IMR-90 (cell line): ENCODE data around the gene ZNRD2. TPM values are rescaled to one million over a fixed set of nuclear protein-coding genes. Genes with fewer than 3 reads are reported as not detected.

Experiments used
- ATAC-seq: fragments of 200-7000 bp; cut with Tn5 transposase; 2 replicates; pipeline ENCODE4 v1.9.1; 2020; ENCODE audit warnings: low read depth, mild to moderate bottlenecking, moderate library complexity
- BruUV-seq: library from RNA; stranded (reverse); fragments of 400-500 nt; replicated peaks from 2 replicates; lab custom pipeline; 2021; lab: Mats Ljungman, UMichigan
- CTCF ChIA-PET: fragments of 300-600 bp; formaldehyde crosslinking; extraction: SDS; loops from one replicate; lab custom pipeline; 2021; ENCODE audit warnings: antibody characterized with exemption; lab: Yijun Ruan, JAX
- POLR2A ChIA-PET: fragments of 300-600 bp; sonication (Branson Sonifier 250); formaldehyde crosslinking; loops from one replicate; lab custom pipeline; 2022; ENCODE audit warnings: antibody characterized with exemption; ENCODE audit not compliant: unreplicated experiment; lab: Charles Lee
- DNase-seq: peaks from one replicate; pipeline ENCODE4 v3.0.0; 2013
- H2AFZ ChIP-seq: replicated peaks from 2 replicates; pipeline ENCODE3; 2013; ENCODE audit warnings: low read length, mild to moderate bottlenecking; ENCODE audit not compliant: poor library complexity
- H2AK5ac ChIP-seq: 2 replicates; pipeline ENCODE4 v1.6.1; 2013; ENCODE audit warnings: low read depth, low read length, inconsistent platforms
- H2AK9ac ChIP-seq: replicated peaks from 2 replicates; pipeline ENCODE3; 2013; ENCODE audit warnings: mild to moderate bottlenecking, low read depth, low read length, moderate library complexity; ENCODE audit not compliant: poor library complexity
- H2BK120ac ChIP-seq: 2 replicates; pipeline ENCODE4 v1.6.1; 2013; ENCODE audit warnings: low read depth, low read length, inconsistent platforms
- H2BK15ac ChIP-seq: 3 replicates; pipeline ENCODE4 v1.6.1; 2013; ENCODE audit warnings: low read depth, low read length, inconsistent platforms
- H2BK20ac ChIP-seq: 2 replicates; pipeline ENCODE4 v1.6.1; 2013; ENCODE audit warnings: low read depth, mild to moderate bottlenecking, inconsistent platforms, low read length, moderate library complexity
- H2BK5ac ChIP-seq: 2 replicates; pipeline ENCODE4 v1.6.1; 2013; ENCODE audit warnings: mild to moderate bottlenecking, low read depth, low read length, inconsistent platforms; ENCODE audit not compliant: poor library complexity, severe bottlenecking
- H3K14ac ChIP-seq: replicated peaks from 2 replicates; pipeline ENCODE4 v1.6.1; 2013; ENCODE audit warnings: low read depth, low read length, inconsistent platforms
- H3K18ac ChIP-seq: 2 replicates; pipeline ENCODE4 v1.6.1; 2013; ENCODE audit warnings: low read depth, low read length, control low read depth
- H3K23ac ChIP-seq: 2 replicates; pipeline ENCODE4 v1.6.1; 2013; ENCODE audit warnings: low read depth, low read length, inconsistent platforms
- H3K27ac ChIP-seq: 2 replicates; pipeline ENCODE4 v1.5.1; 2013; ENCODE audit warnings: mild to moderate bottlenecking, control low read depth, low read length; ENCODE audit not compliant: insufficient read depth
- H3K27me3 ChIP-seq: 2 replicates; pipeline ENCODE4 v1.6.1; 2013; ENCODE audit warnings: low read length; ENCODE audit not compliant: control insufficient read depth, insufficient read depth
- H3K36me3 ChIP-seq: 2 replicates; pipeline ENCODE4 v1.6.1; 2013; ENCODE audit warnings: low read length, mixed read lengths; ENCODE audit not compliant: control insufficient read depth, insufficient read depth
- H3K4ac ChIP-seq: 2 replicates; pipeline ENCODE4 v1.6.1; 2013; ENCODE audit warnings: low read depth, low read length, inconsistent platforms
- H3K4me1 ChIP-seq: 2 replicates; pipeline ENCODE4 v1.6.1; 2013; ENCODE audit warnings: low read length, mixed read lengths; ENCODE audit not compliant: control insufficient read depth, insufficient read depth
- H3K4me2 ChIP-seq: 2 replicates; pipeline ENCODE4 v1.6.1; 2013; ENCODE audit warnings: low read depth, mild to moderate bottlenecking, control low read depth, low read length, moderate library complexity
- H3K4me3 ChIP-seq: 2 replicates; pipeline ENCODE4 v1.5.1; 2013; ENCODE audit warnings: low read depth, mild to moderate bottlenecking, control low read depth, low read length, moderate library complexity; ENCODE audit not compliant: insufficient read depth
- H3K56ac ChIP-seq: 2 replicates; pipeline ENCODE4 v1.6.1; 2013; ENCODE audit warnings: low read length, inconsistent platforms; ENCODE audit not compliant: insufficient read depth; ENCODE audit errors: extremely low read depth
- H3K79me1 ChIP-seq, 2 experiments: 2 replicates each; pipeline ENCODE4 v1.6.1; 2013; ENCODE audit warnings: low read length in 2 of 2, inconsistent platforms in 1 of 2, low read depth in 1 of 2
- H3K9ac ChIP-seq: 2 replicates; pipeline ENCODE4 v1.6.1; 2013; ENCODE audit warnings: low read depth, low read length, control low read depth
- H3K9me1 ChIP-seq: 2 replicates; pipeline ENCODE4 v1.6.1; 2013; ENCODE audit warnings: low read length, inconsistent platforms; ENCODE audit not compliant: insufficient read depth
- H3K9me3 ChIP-seq: 2 replicates; pipeline ENCODE4 v1.6.1; 2013; ENCODE audit warnings: low read length; ENCODE audit not compliant: control insufficient read depth, insufficient read depth
- H4K20me1 ChIP-seq: 2 replicates; pipeline ENCODE4 v1.6.1; 2013; ENCODE audit warnings: low read length, inconsistent platforms; ENCODE audit not compliant: insufficient read depth
- H4K5ac ChIP-seq: 2 replicates; pipeline ENCODE4 v1.6.1; 2013; ENCODE audit warnings: mild to moderate bottlenecking, low read depth, low read length, control low read depth
- H4K8ac ChIP-seq, 2 experiments: 2 replicates each; pipeline ENCODE4 v1.6.1; 2013; ENCODE audit warnings: low read depth in 2 of 2, low read length in 2 of 2, control low read depth in 1 of 2, inconsistent platforms in 1 of 2
- H4K91ac ChIP-seq: 2 replicates; pipeline ENCODE4 v1.6.1; 2013; ENCODE audit warnings: low read depth, low read length, inconsistent platforms; ENCODE audit not compliant: insufficient read depth
- BHLHE40 ChIP-seq: fragments of 150-350 bp; IDR thresholded peaks from 2 replicates; pipeline ENCODE4 v1.6.1; 2016; ENCODE audit warnings: mild to moderate bottlenecking, low read depth, low read length
- MAFK ChIP-seq: IDR thresholded peaks from 2 replicates; pipeline ENCODE4 v1.6.1; 2012; ENCODE audit warnings: low read depth, low read length, improper control_type of control experiment
- WGBS, 2 experiments: methylation state at CpG; one replicate each; pipeline versions ENCODE4 v1.1.5 to v1.1.7; 2013; ENCODE audit warnings: missing lambda C conversion rate in 2 of 2; ENCODE audit not compliant: insufficient read length in 1 of 2; ENCODE audit errors: extremely low coverage in 2 of 2; 5-methylcytosine and 5-hydroxymethylcytosine counted together
- dilution Hi-C: fragments of 300-500 bp; cut with HindIII; formaldehyde crosslinking; loops from one replicate; pipeline ENCODE4 v1.14.3; 2018; ENCODE audit warnings: low sequenced_read_pairs; ENCODE audit not compliant: unreplicated experiment
- in situ Hi-C: fragments of 300-500 bp; cut with MboI; formaldehyde crosslinking; loops from 3 replicates; pipeline ENCODE4 v1.14.3; 2019; ENCODE audit warnings: low sequenced_read_pairs, inconsistent platforms, mixed read lengths
- intact Hi-C: fragments of 100-400 bp; cut with micrococcal nuclease; formaldehyde crosslinking; loops from 2 replicates; pipeline ENCODE4 v1.10.0; 2022
- polyA plus RNA-seq, 3 experiments: library from polyadenylated mRNA; depleted of rRNA; stranded (reverse); fragments of >200 nt; gene quantifications; 2 replicates each; pipeline ENCODE4 v1.2.3, GENCODE V29; 2012; ENCODE audit warnings: low replicate concordance in 1 of 3
- total RNA-seq: library from RNA; depleted of rRNA; stranded (reverse); fragments of >200 nt; gene quantifications from 2 replicates; pipeline ENCODE4 v1.2.3, GENCODE V29; 2012

The ZNRD2 gene
- total and polyA plus RNA-seq, 2 of the 4 experiments (the other 2 are of a cell fraction) = 75.6 to 90.3 TPM

DNA sequence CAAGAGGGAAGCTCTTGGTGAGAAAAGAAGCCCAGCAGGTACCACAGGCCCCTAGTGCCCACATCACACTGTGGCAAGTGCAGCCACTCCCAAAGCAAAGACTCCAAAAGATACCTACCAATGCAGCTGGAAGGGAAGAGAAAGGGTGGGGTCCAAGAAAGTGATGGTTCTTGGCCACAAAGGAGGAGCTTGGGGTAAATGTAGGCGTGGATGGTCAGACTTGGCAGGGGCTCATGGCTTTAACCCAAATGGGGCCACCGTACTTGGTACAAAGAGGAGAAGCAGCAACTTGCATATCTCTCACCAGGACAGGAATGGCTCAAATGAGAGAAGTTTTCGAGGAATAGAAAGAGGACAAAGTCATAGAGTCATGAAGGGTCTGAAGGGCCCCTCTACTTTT lies 39.0 kb downstream of the ZNRD2 start:
- Histone ChIP-seq H4K5ac (no peak overlapping the region), H2AK9ac (no peak overlapping the region), H2BK20ac (no peak overlapping the region), H3K79me1 (peaks cover 13 to 74% of the 10 kb centered on the region in 2 experiments), H3K36me3 (peaks cover 30% of the 10 kb centered on the region), H3K9ac (no peak overlapping the region), H3K9me1 (0 out of 2 replicates have a peak, but pooled peaks cover 14% of the 10 kb centered on the region), H3K4me1 (peaks cover 21% of the 10 kb centered on the region), H2BK5ac (no peak overlapping the region), H2AK5ac (no peak overlapping the region), H3K4me3 (no peak overlapping the region), H3K56ac (no peak overlapping the region), H4K20me1 (peaks cover 41% of the 10 kb centered on the region), H3K27me3 (no peaks in the 10 kb centered on the region), H3K9me3 (no peaks in the 10 kb centered on the region), H3K27ac (no peak overlapping the region), H2BK15ac (no peak overlapping the region), H2AFZ (no peak overlapping the region), H2BK120ac (no peak overlapping the region), H3K14ac (no peak overlapping the region), H3K18ac (no peak overlapping the region), H3K4me2 (no peak overlapping the region), H4K8ac (no peak overlapping the region), H3K23ac (no peak overlapping the region), H3K4ac (no peak overlapping the region), H4K91ac (no peak overlapping the region)
- ChIA-PET CTCF (no interaction called here), POLR2A (interaction anchor here (0.6 kb wide), 1 partner anchor 187 kb away, joined by 3 read pairs; the partner anchor contains the start of gene NEAT1)
- intact Hi-C loops = loop anchor here (5.0 kb wide), 1 partner anchor 37 kb away; the partner anchor contains the start of genes FAM89B and ZNRD2
- DNase-seq = no peak
- no CpG with 5 or more reads among the region's 3 CpGs for WGBS, 2 experiments
- no peak for ATAC-seq
- TF ChIP-seq BHLHE40 = no peak
- TF ChIP-seq MAFK = no peak
- no TSS peak for BruUV-seq
- in situ Hi-C loops = no loop called here
- dilution Hi-C loops = no loop called here
